ENCODE results near the gene RPL21.

GRCh38 chr13:27261396-27261795 is 10.0 kb downstream of the RPL21 start:
- TF ChIP-seq, protein P1, sequence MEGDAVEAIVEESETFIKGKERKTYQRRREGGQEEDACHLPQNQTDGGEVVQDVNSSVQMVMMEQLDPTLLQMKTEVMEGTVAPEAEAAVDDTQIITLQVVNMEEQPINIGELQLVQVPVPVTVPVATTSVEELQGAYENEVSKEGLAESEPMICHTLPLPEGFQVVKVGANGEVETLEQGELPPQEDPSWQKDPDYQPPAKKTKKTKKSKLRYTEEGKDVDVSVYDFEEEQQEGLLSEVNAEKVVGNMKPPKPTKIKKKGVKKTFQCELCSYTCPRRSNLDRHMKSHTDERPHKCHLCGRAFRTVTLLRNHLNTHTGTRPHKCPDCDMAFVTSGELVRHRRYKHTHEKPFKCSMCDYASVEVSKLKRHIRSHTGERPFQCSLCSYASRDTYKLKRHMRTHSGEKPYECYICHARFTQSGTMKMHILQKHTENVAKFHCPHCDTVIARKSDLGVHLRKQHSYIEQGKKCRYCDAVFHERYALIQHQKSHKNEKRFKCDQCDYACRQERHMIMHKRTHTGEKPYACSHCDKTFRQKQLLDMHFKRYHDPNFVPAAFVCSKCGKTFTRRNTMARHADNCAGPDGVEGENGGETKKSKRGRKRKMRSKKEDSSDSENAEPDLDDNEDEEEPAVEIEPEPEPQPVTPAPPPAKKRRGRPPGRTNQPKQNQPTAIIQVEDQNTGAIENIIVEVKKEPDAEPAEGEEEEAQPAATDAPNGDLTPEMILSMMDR (IDR thresholded peaks at IDR 0.05): no peak
- TF ChIP-seq POLR2A (IDR thresholded peaks at IDR 0.05): no peak
